GM19324 (cell line): Measurements from ENCODE around the gene COL6A2.

Experiments used
- ATAC-seq: cut with Tn5 transposase; IDR thresholded peaks from one replicate; pipeline ENCODE4 v1.9.1; 2021; ENCODE audit warnings: mild to moderate bottlenecking, moderate library complexity; ENCODE audit not compliant: unreplicated experiment, low FRiP score

The COL6A2 gene

GRCh38 chr21:46122758-46123683 lies 25.1 kb downstream of the COL6A2 start:
- no peak for ATAC-seq

DNA sequence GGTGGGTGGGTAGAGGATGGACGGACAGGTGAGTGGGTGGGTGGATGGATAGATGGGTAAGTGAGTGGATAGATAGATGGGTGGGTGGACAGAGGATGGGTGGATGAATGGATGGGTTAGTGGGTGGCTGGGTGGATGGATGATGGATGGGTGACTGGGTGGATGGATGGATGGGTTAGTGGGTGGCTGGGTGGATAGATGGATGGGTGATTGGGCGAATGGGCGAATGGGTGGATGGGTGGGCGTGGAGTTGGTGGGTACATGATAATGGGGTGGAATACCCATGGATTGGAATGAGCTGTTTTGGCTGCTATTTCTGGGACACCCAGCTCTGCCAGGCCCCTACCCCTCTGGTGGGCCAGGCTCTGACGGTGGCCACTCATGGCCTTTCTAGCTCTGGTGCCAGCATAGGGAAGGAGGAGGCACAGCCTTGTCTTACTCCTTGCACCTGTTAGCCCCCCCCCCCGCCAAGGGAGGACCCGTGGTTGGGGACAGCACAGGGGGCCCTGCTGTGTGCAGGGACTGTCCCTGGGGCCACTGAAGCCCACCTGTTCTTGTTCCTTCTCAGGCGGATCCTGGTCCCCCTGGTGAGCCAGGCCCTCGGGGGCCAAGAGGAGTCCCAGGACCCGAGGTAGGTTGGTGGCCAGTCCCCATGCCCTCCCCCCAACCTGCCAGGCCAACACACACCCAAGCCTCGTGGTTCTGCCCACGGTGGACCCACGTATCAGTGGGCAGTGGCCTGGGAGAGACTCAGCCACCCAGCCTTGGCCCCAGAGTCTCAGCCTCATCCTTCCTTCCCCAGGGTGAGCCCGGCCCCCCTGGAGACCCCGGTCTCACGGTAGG lies 26.4 kb downstream of the COL6A2 start:
- ATAC-seq = no peak

GRCh38 chr21:46124926-46125845 lies 27.3 kb downstream of the COL6A2 start:
- ATAC-seq = no peak

DNA sequence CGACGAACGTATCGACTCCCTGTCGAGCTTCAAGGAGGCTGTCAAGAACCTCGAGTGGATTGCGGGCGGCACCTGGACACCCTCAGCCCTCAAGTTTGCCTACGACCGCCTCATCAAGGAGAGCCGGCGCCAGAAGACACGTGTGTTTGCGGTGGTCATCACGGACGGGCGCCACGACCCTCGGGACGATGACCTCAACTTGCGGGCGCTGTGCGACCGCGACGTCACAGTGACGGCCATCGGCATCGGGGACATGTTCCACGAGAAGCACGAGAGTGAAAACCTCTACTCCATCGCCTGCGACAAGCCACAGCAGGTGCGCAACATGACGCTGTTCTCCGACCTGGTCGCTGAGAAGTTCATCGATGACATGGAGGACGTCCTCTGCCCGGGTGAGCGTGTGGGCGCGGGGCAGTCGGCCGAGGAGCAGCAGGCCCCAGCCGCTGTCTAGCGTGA lies 28.0 kb downstream of the COL6A2 start:
- ATAC-seq = no peak

DNA sequence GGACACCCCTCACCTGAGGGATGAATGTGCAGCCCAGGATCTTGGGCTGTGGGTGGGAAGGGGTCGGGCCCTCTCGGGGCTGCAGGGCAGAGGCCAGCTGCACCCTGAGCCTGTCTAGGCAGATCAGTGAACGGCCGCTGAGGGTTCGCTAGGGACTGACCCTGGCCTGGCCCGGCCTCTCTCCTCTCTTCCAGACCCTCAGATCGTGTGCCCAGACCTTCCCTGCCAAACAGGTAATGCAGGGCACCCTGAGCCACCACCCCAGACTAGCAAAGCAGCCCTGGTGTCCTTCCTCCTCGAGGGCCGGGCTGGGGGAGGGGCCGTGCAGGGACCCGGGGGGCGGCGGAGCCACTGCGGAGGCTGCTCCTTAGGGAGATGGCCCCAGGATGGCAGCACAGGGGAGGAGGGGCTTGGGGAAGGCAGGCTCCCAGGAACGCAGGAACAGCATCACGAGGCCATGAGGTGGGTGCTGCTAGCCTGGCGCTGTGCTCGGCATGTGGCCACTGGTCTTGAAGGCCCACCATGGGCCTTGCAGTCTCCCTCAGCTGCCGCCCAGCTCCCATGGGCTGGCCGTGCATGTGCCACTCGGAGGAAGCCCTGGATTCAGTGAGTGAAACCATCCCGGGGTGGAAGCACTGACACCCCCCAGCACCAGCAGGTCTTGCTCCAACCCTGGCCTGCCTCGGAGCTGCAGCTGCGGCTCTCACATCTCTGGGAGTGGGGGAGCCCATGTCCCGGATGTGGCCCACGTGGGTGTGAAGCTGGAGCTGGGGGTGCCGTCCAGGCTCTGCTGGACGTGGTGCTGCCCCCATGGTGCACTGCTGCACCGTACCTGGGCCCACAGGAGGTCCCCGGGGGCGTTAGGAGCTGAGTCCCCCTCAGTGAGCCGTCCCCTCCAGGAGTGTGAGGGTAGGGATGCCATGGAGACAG lies 28.7 kb downstream of the COL6A2 start:
- ATAC-seq = no peak

GRCh38 chr21:46127239-46128105 lies 29.6 kb downstream of the COL6A2 start:
- ATAC-seq = no peak

- no peak for ATAC-seq
These were observed 30.4 kb downstream of the COL6A2 start for GRCh38 chr21:46128106-46128932.

- ATAC-seq = no peak
These were observed 31.1 kb downstream of the COL6A2 start for GRCh38 chr21:46128933-46129571.

- ATAC-seq = no peak
These were observed 32.1 kb downstream of the COL6A2 start for GRCh38 chr21:46129846-46130651.

- no peak for ATAC-seq
These were observed 33.1 kb downstream of the COL6A2 start for GRCh38 chr21:46130831-46131587.

DNA sequence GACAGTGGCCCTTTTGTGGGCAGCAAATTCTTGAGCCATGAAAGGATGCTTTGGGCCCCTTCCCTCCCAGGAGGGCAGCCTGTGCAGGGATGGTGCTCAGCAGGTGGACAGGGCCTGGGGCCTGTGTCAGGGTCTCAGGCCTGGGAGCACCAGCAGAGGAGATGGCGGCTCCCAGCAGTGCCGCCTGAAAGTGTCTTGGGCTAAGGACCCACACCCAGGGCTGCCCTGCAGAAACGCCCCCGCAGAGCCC lies 33.6 kb downstream of the COL6A2 start:
- no peak for ATAC-seq

DNA sequence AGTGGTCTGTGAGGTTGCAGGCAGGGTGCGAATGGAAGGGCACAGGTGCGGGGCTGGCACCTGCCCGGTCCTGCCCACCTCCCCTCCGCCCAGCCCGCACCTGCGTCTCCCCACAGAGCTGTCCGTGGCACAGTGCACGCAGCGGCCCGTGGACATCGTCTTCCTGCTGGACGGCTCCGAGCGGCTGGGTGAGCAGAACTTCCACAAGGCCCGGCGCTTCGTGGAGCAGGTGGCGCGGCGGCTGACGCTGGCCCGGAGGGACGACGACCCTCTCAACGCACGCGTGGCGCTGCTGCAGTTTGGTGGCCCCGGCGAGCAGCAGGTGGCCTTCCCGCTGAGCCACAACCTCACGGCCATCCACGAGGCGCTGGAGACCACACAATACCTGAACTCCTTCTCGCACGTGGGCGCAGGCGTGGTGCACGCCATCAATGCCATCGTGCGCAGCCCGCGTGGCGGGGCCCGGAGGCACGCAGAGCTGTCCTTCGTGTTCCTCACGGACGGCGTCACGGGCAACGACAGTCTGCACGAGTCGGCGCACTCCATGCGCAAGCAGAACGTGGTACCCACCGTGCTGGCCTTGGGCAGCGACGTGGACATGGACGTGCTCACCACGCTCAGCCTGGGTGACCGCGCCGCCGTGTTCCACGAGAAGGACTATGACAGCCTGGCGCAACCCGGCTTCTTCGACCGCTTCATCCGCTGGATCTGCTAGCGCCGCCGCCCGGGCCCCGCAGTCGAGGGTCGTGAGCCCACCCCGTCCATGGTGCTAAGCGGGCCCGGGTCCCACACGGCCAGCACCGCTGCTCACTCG lies 34.1 kb downstream of the COL6A2 start:
- no peak for ATAC-seq

DNA sequence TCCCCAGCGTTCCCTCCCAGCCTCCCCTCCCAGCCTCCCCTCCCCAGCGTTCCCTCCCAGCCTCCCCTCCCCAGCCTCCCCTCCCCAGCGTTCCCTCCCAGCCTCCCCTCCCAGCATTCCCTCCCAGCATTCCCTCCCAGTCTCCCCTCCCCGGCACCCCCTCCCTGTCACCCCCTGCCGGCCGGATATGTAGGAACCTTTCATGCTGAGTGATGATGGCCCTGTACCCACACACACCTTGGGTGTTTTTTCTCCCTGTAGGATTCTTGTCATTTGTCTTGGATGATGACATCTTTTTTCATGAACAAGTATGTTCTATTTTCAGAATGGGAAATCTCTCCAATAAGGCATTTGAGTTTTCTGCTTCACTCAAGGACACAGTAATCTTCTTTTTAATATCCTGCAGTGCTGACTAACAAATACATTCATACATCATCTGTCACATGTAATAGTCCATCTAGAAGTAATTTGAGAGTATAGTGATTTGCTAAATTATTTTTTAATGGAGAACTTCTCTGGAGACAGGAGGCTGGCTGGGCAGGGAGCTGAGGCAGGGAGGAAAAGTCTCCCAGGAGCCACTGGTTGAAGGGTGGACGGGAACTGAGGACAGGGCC lies 38.0 kb downstream of the COL6A2 start:
- ATAC-seq = no peak

GRCh38 chr21:46136739-46137349 lies 38.9 kb downstream of the COL6A2 start:
- no peak for ATAC-seq
